ENCODE measurements around the gene LMO7.

Gene LMO7

GRCh38 chr13:75907044-75907443, 270.9 kb downstream of the LMO7 start:
- DNase-seq, result no peak

- DNase-seq, result no peak
Observed at GRCh38 chr13:75908141-75908540, 272.0 kb downstream of the LMO7 start.
